GM23338 (cell line): ENCODE data around the gene NFATC3. TPM values are rescaled to one million over a fixed set of nuclear protein-coding genes. Genes with fewer than 3 reads are reported as not detected.

ENCODE experiments used
- ATAC-seq: fragments of 200-7000 bp; cut with Tn5 transposase; 3 replicates; pipeline ENCODE4 v1.9.1; 2020
- DNase-seq: peaks from one replicate; pipeline ENCODE4 v3.0.0-alpha.2; 2015; ENCODE audit warnings: low spot score
- H2AFZ ChIP-seq: fragments of 200-600 bp; sonication (generic); 2 replicates; pipeline ENCODE4 v1.8.0; 2016; ENCODE audit warnings: antibody characterized with exemption, mild to moderate bottlenecking, moderate library complexity
- H3F3A ChIP-seq: fragments of 200-600 bp; sonication (generic); replicated peaks from 2 replicates; pipeline ENCODE4 v1.8.0; 2017; ENCODE audit warnings: antibody characterized with exemption, mixed run types, low read depth
- H3K27ac ChIP-seq: fragments of 200-600 bp; sonication (generic); 2 replicates; pipeline ENCODE4 v1.6.1; 2016; ENCODE audit warnings: low read depth
- H3K27me3 ChIP-seq: fragments of 200-600 bp; sonication (generic); 2 replicates; pipeline ENCODE4 v1.8.0; 2016; ENCODE audit warnings: mild to moderate bottlenecking, mixed run types, moderate library complexity; ENCODE audit not compliant: insufficient read depth
- H3K36me3 ChIP-seq: fragments of 200-600 bp; sonication (generic); 2 replicates; pipeline ENCODE4 v1.8.0; 2016; ENCODE audit warnings: mild to moderate bottlenecking; ENCODE audit not compliant: insufficient read depth
- H3K4me1 ChIP-seq: fragments of 200-600 bp; sonication (generic); 2 replicates; pipeline ENCODE4 v1.8.0; 2016; ENCODE audit warnings: mild to moderate bottlenecking, moderate library complexity; ENCODE audit not compliant: insufficient read depth
- H3K4me2 ChIP-seq: fragments of 200-600 bp; sonication (generic); 2 replicates; pipeline ENCODE4 v1.7.1; 2017; ENCODE audit warnings: mixed run types
- H3K4me3 ChIP-seq: fragments of 200-600 bp; sonication (generic); 2 replicates; pipeline ENCODE4 v1.6.1; 2016; ENCODE audit warnings: mixed run types
- H3K79me2 ChIP-seq: fragments of 200-600 bp; sonication (generic); replicated peaks from 2 replicates; pipeline ENCODE4 v1.8.0; 2017; ENCODE audit warnings: mild to moderate bottlenecking; ENCODE audit not compliant: insufficient read depth
- H3K9me2 ChIP-seq: fragments of 200-600 bp; sonication (generic); 2 replicates; pipeline ENCODE4 v1.8.0; 2017; ENCODE audit not compliant: insufficient read depth
- H4K20me1 ChIP-seq: fragments of 200-600 bp; sonication (generic); replicated peaks from 2 replicates; pipeline ENCODE4 v1.8.0; 2017; ENCODE audit warnings: mild to moderate bottlenecking; ENCODE audit not compliant: insufficient read depth
- H3K27ac Mint-ChIP-seq: 2 replicates; pipeline ENCODE4 v1.8.0; 2020; ENCODE audit warnings: inconsistent platforms, mild to moderate bottlenecking, moderate library complexity, mixed read lengths
- H3K27me3 Mint-ChIP-seq: 3 replicates; pipeline ENCODE4 v1.8.0; 2022; ENCODE audit warnings: low read depth, mild to moderate bottlenecking, moderate library complexity, mixed read lengths, inconsistent platforms; ENCODE audit not compliant: insufficient read depth, poor library complexity
- H3K36me3 Mint-ChIP-seq: 3 replicates; pipeline ENCODE4 v1.8.0; 2021; ENCODE audit warnings: low read depth, mild to moderate bottlenecking, inconsistent platforms, moderate library complexity, mixed read lengths
- H3K4me1 Mint-ChIP-seq: 3 replicates; pipeline ENCODE4 v1.8.0; 2020; ENCODE audit warnings: mild to moderate bottlenecking, inconsistent platforms, mixed read lengths
- H3K4me3 Mint-ChIP-seq: 3 replicates; pipeline ENCODE4 v1.8.0; 2021; ENCODE audit warnings: moderate library complexity, mild to moderate bottlenecking, inconsistent platforms, mixed read lengths
- H3K9me3 Mint-ChIP-seq: 3 replicates; pipeline ENCODE4 v1.8.0; 2020; ENCODE audit warnings: moderate library complexity, mild to moderate bottlenecking, inconsistent platforms, mixed read lengths
- CTCF ChIP-seq, 2 experiments: fragments of 200-600 bp in 1 of 2; sonication (generic) in 1 of 2; conservative IDR thresholded peaks; 2 replicates each; pipeline versions ENCODE4 v1.5.1 to v1.6.1; 2016 to 2017; ENCODE audit warnings: antibody characterized with exemption in 2 of 2, low read depth in 2 of 2, mild to moderate bottlenecking in 2 of 2, moderate library complexity in 1 of 2
- ETS1 ChIP-seq: IDR thresholded peaks from 2 replicates; pipeline ENCODE4 v1.6.1; 2016; ENCODE audit warnings: antibody characterized with exemption
- EZH2phosphoT487 ChIP-seq: fragments of 200-600 bp; sonication (generic); IDR thresholded peaks from one replicate; pipeline ENCODE4 v1.8.1; 2018; ENCODE audit warnings: antibody characterized with exemption; ENCODE audit not compliant: unreplicated experiment
- JUNB ChIP-seq: IDR thresholded peaks from one replicate; pipeline ENCODE4 v1.6.1; 2016; ENCODE audit warnings: antibody characterized with exemption; ENCODE audit not compliant: unreplicated experiment
- POLR2AphosphoS5 ChIP-seq: IDR thresholded peaks from 2 replicates; pipeline ENCODE4 v1.6.1; 2016; ENCODE audit warnings: antibody characterized with exemption, low read depth
- REST ChIP-seq: IDR thresholded peaks from one replicate; pipeline ENCODE4 v1.6.1; 2018; ENCODE audit warnings: antibody characterized with exemption; ENCODE audit not compliant: unreplicated experiment
- ZNF114 ChIP-seq: fragments of 250-450 bp; sonication (Bioruptor Pico); IDR thresholded peaks from 2 replicates; pipeline ENCODE4 v1.5.0; 2020; ENCODE audit warnings: mild to moderate bottlenecking, moderate library complexity
- polyA plus RNA-seq: library from polyadenylated mRNA; unstranded; fragments of >200 nt; fragmentation: Nextera tagmentation; extraction: Ambion mirVana; gene quantifications from 2 replicates; pipeline ENCODE4 v1.2.1, GENCODE V29; 2016
- total RNA-seq: library from RNA; depleted of rRNA; stranded (reverse); fragments of >200 nt; shearing (Covaris generic); gene quantifications from 2 replicates; pipeline ENCODE4 v1.2.3, GENCODE V29; 2014

The NFATC3 gene
- total and polyA plus RNA-seq, 2 experiments from 2014 or later = 9.2 to 40.9 TPM

GRCh38 chr16:68188170-68188569 is 103.0 kb downstream of the NFATC3 start:
- Mint-ChIP-seq H3K9me3 (0 out of 3 replicates have a peak, but pooled peaks cover 2% of the 10 kb centered on the region), H3K27me3 (no peaks in the 10 kb centered on the region), H3K27ac (no peak overlapping the region), H3K36me3 (peaks cover 56% of the 10 kb centered on the region), H3K4me1 (no peaks in the 10 kb centered on the region), H3K4me3 (no peak overlapping the region)
- no peaks in the 10 kb centered on the region for H3K9me2 ChIP-seq
- H4K20me1 ChIP-seq = no peaks in the 10 kb centered on the region
- ATAC-seq = no peak
- H2AFZ ChIP-seq = no peak overlapping the region
- no peak overlapping the region for H3K4me3 ChIP-seq
- no peaks in the 10 kb centered on the region for H3K27me3 ChIP-seq
- TF ChIP-seq ZNF114 (no peak), REST (no peak)
- no peaks in the 10 kb centered on the region for H3F3A ChIP-seq
- H3K4me1 ChIP-seq = no peaks in the 10 kb centered on the region
- no peaks in the 10 kb centered on the region for H3K79me2 ChIP-seq
- H3K27ac ChIP-seq = no peak overlapping the region
- DNase-seq = no peak
- H3K36me3 ChIP-seq = peaks cover 3% of the 10 kb centered on the region
- H3K4me2 ChIP-seq = no peak overlapping the region

- H3K27ac Mint-ChIP-seq = no peak overlapping the region
- ATAC-seq (no peak), DNase-seq (no peak)
- 0 out of 3 replicates have a peak, but pooled peaks cover 2% of the 10 kb centered on the region for H3K9me3 Mint-ChIP-seq
- H3K4me1 Mint-ChIP-seq = no peaks in the 10 kb centered on the region
- no peak for TF ChIP-seq POLR2AphosphoS5
- no peak for TF ChIP-seq EZH2phosphoT487
- no peak for TF ChIP-seq CTCF (conservative IDR thresholded peaks at IDR 0.05; ENCODE audit: low read depth in 2 of 2)
- no peak for TF ChIP-seq REST
- TF ChIP-seq ETS1 = no peak
- no peak for TF ChIP-seq JUNB
- H3K4me3 ChIP-seq = no peak overlapping the region
- H3K27me3 ChIP-seq = no peaks in the 10 kb centered on the region
- H4K20me1 ChIP-seq = no peaks in the 10 kb centered on the region; the same call in 1 of the 2 replicates
- peaks cover 45% of the 10 kb centered on the region for H3K36me3 Mint-ChIP-seq
- H3K4me3 Mint-ChIP-seq = no peak overlapping the region
- H3K36me3 ChIP-seq = no peaks in the 10 kb centered on the region; the same call in 1 of the 2 replicates
- H3K27ac ChIP-seq = no peak overlapping the region
- H3K4me1 ChIP-seq = no peaks in the 10 kb centered on the region
- H3K4me2 ChIP-seq = no peak overlapping the region
- no peaks in the 10 kb centered on the region for H3F3A ChIP-seq
- H3K79me2 ChIP-seq = no peaks in the 10 kb centered on the region
- no peaks in the 10 kb centered on the region for H3K9me2 ChIP-seq
- no peak overlapping the region for H2AFZ ChIP-seq
- no peaks in the 10 kb centered on the region for H3K27me3 Mint-ChIP-seq
Measured at GRCh38 chr16:68190081-68190480, 104.9 kb downstream of the NFATC3 start.
